ENCODE results near the gene GNAL. TPM values are rescaled to one million over a fixed set of nuclear protein-coding genes. Genes with fewer than 3 reads are reported as not detected.

Gene GNAL
- total RNA-seq, 1 experiment from 2014 or later: 4.6 TPM

GRCh38 chr18:11752116-11752911 lies 63.2 kb downstream of the GNAL start:
- Histone ChIP-seq H3K36me3 (ENCODE audit: control insufficient read depth in 1 of 2, insufficient read depth in 2 of 2, low read length in 2 of 2) (no peaks in the 10 kb centered on the region), H3K27me3 (ENCODE audit: insufficient read depth, low read length) (0 out of 2 replicates have a peak, but pooled peaks cover under 1% of the 10 kb centered on the region), H3K4me1 (ENCODE audit: control insufficient read depth in 1 of 2, insufficient read depth in 2 of 2, low read length in 2 of 2) (no peaks in the 10 kb centered on the region), H3K4me2 (ENCODE audit: low read length) (no peak overlapping the region), H3K9me3 (ENCODE audit: control insufficient read depth in 1 of 2, insufficient read depth in 1 of 2, low read depth in 1 of 2, low read length in 2 of 2) (no peaks in the 10 kb centered on the region), H4K20me1 (ENCODE audit: insufficient read depth) (no peaks in the 10 kb centered on the region), H3K79me2 (ENCODE audit: insufficient read depth, low read length) (no peaks in the 10 kb centered on the region), H3K9me2 (ENCODE audit: insufficient read depth) (no peaks in the 10 kb centered on the region), H3K27ac (ENCODE audit: low read depth, low read length) (no peak overlapping the region), H3K4me3 (replicated peaks in 1 of 2; ENCODE audit: low read depth in 1 of 2, low read length in 2 of 2) (no peak overlapping the region), H3K9ac (ENCODE audit: low read length) (no peak overlapping the region), H2AFZ (ENCODE audit: low read depth, low read length, poor library complexity, severe bottlenecking) (no peak overlapping the region)
- intact Hi-C loops (cut with micrococcal nuclease): no loop called here
- RAD21 ChIA-PET (ENCODE audit: low non-redundant PET in 1 of 2, low total read pairs in 2 of 2, uncharacterized antibody in 2 of 2, unreplicated experiment in 2 of 2): no interaction called here
- TF ChIP-seq REST (IDR thresholded peaks at IDR 0.05; ENCODE audit: low read depth): no peak
- TF ChIP-seq CTCF (IDR thresholded peaks at IDR 0.05 in 2 of 3, conservative IDR thresholded peaks at IDR 0.05 in 1 of 3; ENCODE audit: borderline replicate concordance in 1 of 3, insufficient read depth in 1 of 3, low read depth in 2 of 3, low read length in 2 of 3): no peak
- no peak for TF ChIP-seq POLR2A (IDR thresholded peaks at IDR 0.05; ENCODE audit: borderline replicate concordance, extremely low read depth, insufficient read depth, insufficient read length)
- no TSS peak for BruUV-seq (replicated peaks)
- CTCF ChIA-PET: no interaction called here
- no peak for DNase-seq (ENCODE audit: low read depth, low spot score)
- POLR2A ChIA-PET: no interaction called here
- no peak for ATAC-seq

Data from HCT116 (cell line).